ENCODE data around the gene MLX. TPM values are rescaled to one million over a fixed set of nuclear protein-coding genes. Genes with fewer than 3 reads are reported as not detected.

MLX gene
- total RNA-seq, 1 donor from 2014 or later: 26.5 TPM

Other genes starting within 250 kb of the MLX start
- gene STAT3, start 178.7 kb upstream of the MLX start, total RNA-seq: 145 and 154 TPM in 2 replicates
- gene CAVIN1, start 143.8 kb upstream of the MLX start, total RNA-seq: 602 and 644 TPM in 2 replicates
- 75.8 and 78.6 TPM in 2 replicates for gene ATP6V0A1, start 108.2 kb upstream of the MLX start, total RNA-seq
- 19.3 and 25.9 TPM in 2 replicates for gene NAGLU, start 30.9 kb upstream of the MLX start, total RNA-seq
- 1.5 and 1.7 TPM in 2 replicates for gene HSD17B1, start 14.2 kb upstream of the MLX start, total RNA-seq
- 52.0 and 54.2 TPM in 2 replicates for gene COASY, start 5.0 kb upstream of the MLX start, total RNA-seq
- gene PSMC3IP, start 10.6 kb downstream of the MLX start, total RNA-seq: 5.4 and 8.7 TPM in 2 replicates
- 54.3 and 60.9 TPM in 2 replicates for gene RETREG3, start 42.3 kb downstream of the MLX start, total RNA-seq
- gene TUBG1, start 42.6 kb downstream of the MLX start, total RNA-seq: 47.2 and 51.0 TPM in 2 replicates
- gene TUBG2, start 92.2 kb downstream of the MLX start, total RNA-seq: 14.4 and 16.6 TPM in 2 replicates
- gene PLEKHH3, start 109.9 kb downstream of the MLX start, total RNA-seq: 14.1 and 14.5 TPM in 2 replicates
- 0.65 and 0.84 TPM in 2 replicates for gene CCR10, start 114.7 kb downstream of the MLX start, total RNA-seq
- gene CNTNAP1, start 115.4 kb downstream of the MLX start, total RNA-seq: 11.4 and 16.4 TPM in 2 replicates
- 15.2 and 16.9 TPM in 2 replicates for gene EZH1, start 177.9 kb downstream of the MLX start, total RNA-seq
- 6.1 and 6.8 TPM in 2 replicates for gene RAMP2, start 194.1 kb downstream of the MLX start, total RNA-seq
- 49.5 and 53.2 TPM in 2 replicates for gene VPS25, start 206.3 kb downstream of the MLX start, total RNA-seq
- gene WNK4, start 213.5 kb downstream of the MLX start, total RNA-seq: 22.8 and 34.8 TPM in 2 replicates
- 31.8 and 34.3 TPM in 2 replicates for gene COA3, start 231.6 kb downstream of the MLX start, total RNA-seq
- gene CNTD1, start 231.8 kb downstream of the MLX start, total RNA-seq: not detected in 2 replicates